Smooth muscle cell (in vitro differentiated cells): ENCODE data around the gene NMT1. TPM values are rescaled to one million over a fixed set of nuclear protein-coding genes. Genes with fewer than 3 reads are reported as not detected.

Experiments used
- DNase-seq: peaks from one replicate; lab custom pipeline; 2025; ENCODE audit not compliant: unreplicated experiment; lab: John Stamatoyannopoulos, UW
- H2AFZ ChIP-seq: fragments of 200-600 bp; sonication (generic); 2 replicates; pipeline ENCODE4 v1.6.0; 2016; ENCODE audit warnings: antibody characterized with exemption, low read depth, mild to moderate bottlenecking
- H3F3A ChIP-seq: fragments of 200-600 bp; sonication (generic); 2 replicates; pipeline ENCODE4 v1.6.0; 2017; ENCODE audit warnings: antibody characterized with exemption, low read depth
- H3K27ac ChIP-seq: fragments of 200-600 bp; sonication (generic); 2 replicates; pipeline ENCODE4 v1.5.1; 2016; ENCODE audit warnings: low read depth, mild to moderate bottlenecking
- H3K27me3 ChIP-seq: fragments of 200-600 bp; sonication (generic); 2 replicates; pipeline ENCODE4 v1.6.1; 2016; ENCODE audit warnings: low read depth, mild to moderate bottlenecking
- H3K36me3 ChIP-seq: fragments of 200-600 bp; sonication (generic); 2 replicates; pipeline ENCODE4 v1.5.1; 2016; ENCODE audit warnings: low read depth
- H3K4me1 ChIP-seq: fragments of 200-600 bp; sonication (generic); 2 replicates; pipeline ENCODE4 v1.5.1; 2016; ENCODE audit warnings: low read depth
- H3K4me2 ChIP-seq: fragments of 200-600 bp; sonication (generic); 2 replicates; pipeline ENCODE4 v1.6.0; 2016; ENCODE audit warnings: mild to moderate bottlenecking
- H3K4me3 ChIP-seq: fragments of 200-600 bp; sonication (generic); 2 replicates; pipeline ENCODE4 v1.5.1; 2016; ENCODE audit warnings: mild to moderate bottlenecking
- H3K79me2 ChIP-seq: fragments of 200-600 bp; sonication (generic); 2 replicates; pipeline ENCODE4 v1.6.0; 2016; ENCODE audit warnings: low read depth, mild to moderate bottlenecking
- H3K9ac ChIP-seq: fragments of 200-600 bp; sonication (generic); 2 replicates; pipeline ENCODE4 v1.6.0; 2016; ENCODE audit warnings: low read depth
- H3K9me3 ChIP-seq: fragments of 200-600 bp; sonication (generic); replicated peaks from 2 replicates; pipeline ENCODE4 v1.5.1; 2016; ENCODE audit warnings: low read depth
- H4K20me1 ChIP-seq: fragments of 200-600 bp; sonication (generic); 2 replicates; pipeline ENCODE4 v1.6.0; 2016; ENCODE audit warnings: low read depth
- WGBS: methylation state at CpG from one replicate; pipeline ENCODE4 v1.1.7; 2016; ENCODE audit warnings: low lambda C conversion rate; 5-methylcytosine and 5-hydroxymethylcytosine counted together
- polyA plus RNA-seq: library from polyadenylated mRNA; unstranded; fragments of >200 nt; fragmentation: Nextera tagmentation; extraction: Ambion mirVana; gene quantifications from 2 replicates; pipeline ENCODE4 v1.2.1, GENCODE V29; 2016
- total RNA-seq: library from RNA; depleted of rRNA; stranded (reverse); fragments of >200 nt; gene quantifications from 2 replicates; pipeline ENCODE4 v1.2.3, GENCODE V29; 2014
- TF ChIP-seq, protein P1 (sequence below): fragments of 200-600 bp; sonication (generic); IDR thresholded peaks from 2 replicates; pipeline ENCODE4 v1.5.1; 2017; ENCODE audit warnings: borderline replicate concordance, mild to moderate bottlenecking, antibody characterized with exemption; ENCODE audit not compliant: insufficient read depth, poor library complexity, severe bottlenecking

Gene NMT1
- total and polyA plus RNA-seq, 2 experiments from 2014 or later: 87.6 to 105 TPM

DNA sequence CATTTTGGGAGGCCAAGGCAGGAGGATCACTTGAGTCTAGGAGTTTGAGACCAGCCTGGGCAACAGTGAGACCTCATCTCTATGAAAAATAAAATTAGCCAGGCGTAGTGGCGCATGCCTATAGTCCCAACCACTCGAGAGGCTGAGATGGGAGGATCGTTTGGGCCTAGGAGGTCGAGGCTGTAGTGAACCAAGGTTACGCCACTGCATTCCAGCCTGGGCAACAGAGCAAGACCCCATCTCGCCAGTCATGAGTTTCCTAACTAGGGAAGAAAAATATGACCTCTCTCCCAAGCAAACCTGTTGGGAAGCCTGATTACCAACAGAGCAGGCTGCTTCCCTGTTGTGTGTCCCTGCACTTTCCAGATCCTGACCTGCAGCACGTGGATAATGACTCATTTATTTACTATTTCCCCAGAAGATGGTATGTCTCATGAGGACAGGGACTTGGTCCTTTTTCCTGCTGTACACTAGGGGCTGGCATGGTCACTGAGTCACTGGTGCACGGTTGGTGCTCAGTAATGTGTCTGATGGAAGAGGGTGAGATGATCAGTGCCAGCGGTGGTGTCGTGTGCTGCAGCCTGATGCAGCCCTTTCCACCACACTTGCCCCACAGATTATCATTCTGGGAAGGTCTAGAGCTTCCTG is 30.8 kb downstream of the NMT1 start:
- H4K20me1 ChIP-seq: no peaks in the 10 kb centered on the region
- H3K4me2 ChIP-seq: peak overlapping the region; percentile 71
- H3K4me1 ChIP-seq: peaks cover 6% of the 10 kb centered on the region
- peak overlapping the region; percentile 97 for H3K27ac ChIP-seq
- no peaks in the 10 kb centered on the region for H3K9me3 ChIP-seq
- no peak overlapping the region for H2AFZ ChIP-seq
- H3K9ac ChIP-seq: no peak overlapping the region
- no peaks in the 10 kb centered on the region for H3K27me3 ChIP-seq
- no peak overlapping the region for H3K4me3 ChIP-seq
- H3K36me3 ChIP-seq: peaks cover 8% of the 10 kb centered on the region
- WGBS: 91% methylated on average over 11 of the region's 11 CpGs
- H3F3A ChIP-seq: peaks cover 23% of the 10 kb centered on the region
- no peak for DNase-seq
- no peaks in the 10 kb centered on the region for H3K79me2 ChIP-seq
- TF ChIP-seq, protein P1, sequence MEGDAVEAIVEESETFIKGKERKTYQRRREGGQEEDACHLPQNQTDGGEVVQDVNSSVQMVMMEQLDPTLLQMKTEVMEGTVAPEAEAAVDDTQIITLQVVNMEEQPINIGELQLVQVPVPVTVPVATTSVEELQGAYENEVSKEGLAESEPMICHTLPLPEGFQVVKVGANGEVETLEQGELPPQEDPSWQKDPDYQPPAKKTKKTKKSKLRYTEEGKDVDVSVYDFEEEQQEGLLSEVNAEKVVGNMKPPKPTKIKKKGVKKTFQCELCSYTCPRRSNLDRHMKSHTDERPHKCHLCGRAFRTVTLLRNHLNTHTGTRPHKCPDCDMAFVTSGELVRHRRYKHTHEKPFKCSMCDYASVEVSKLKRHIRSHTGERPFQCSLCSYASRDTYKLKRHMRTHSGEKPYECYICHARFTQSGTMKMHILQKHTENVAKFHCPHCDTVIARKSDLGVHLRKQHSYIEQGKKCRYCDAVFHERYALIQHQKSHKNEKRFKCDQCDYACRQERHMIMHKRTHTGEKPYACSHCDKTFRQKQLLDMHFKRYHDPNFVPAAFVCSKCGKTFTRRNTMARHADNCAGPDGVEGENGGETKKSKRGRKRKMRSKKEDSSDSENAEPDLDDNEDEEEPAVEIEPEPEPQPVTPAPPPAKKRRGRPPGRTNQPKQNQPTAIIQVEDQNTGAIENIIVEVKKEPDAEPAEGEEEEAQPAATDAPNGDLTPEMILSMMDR: no peak

DNA sequence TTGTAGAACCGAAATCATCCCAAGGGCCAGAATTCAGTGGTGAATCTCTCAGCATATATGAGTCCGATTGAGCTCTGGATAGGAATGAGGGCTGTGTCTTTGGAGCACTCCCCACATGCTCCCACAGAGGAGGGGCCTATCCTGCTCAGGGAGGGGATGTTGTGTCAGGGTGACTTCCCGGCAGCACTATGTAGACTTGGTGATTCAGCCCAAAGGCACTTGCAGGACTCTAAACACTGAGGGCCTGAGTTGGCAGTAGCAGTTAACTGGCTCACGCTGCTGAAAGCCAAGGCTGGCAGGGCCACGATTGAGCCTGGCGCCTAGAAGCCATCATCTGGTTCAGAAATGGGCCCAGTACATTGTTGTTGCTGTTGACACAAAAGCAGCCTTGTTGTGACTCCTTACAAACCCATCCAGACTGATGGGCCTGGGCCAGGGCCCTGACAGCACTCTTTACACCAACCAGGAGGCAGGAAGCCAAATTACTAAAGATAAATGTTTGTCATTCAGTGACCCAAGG is 31.9 kb downstream of the NMT1 start:
- WGBS: 9% methylated on average over 6 of the region's 6 CpGs
- no peaks in the 10 kb centered on the region for H3K9me3 ChIP-seq
- no peak overlapping the region for H3K4me3 ChIP-seq

DNA sequence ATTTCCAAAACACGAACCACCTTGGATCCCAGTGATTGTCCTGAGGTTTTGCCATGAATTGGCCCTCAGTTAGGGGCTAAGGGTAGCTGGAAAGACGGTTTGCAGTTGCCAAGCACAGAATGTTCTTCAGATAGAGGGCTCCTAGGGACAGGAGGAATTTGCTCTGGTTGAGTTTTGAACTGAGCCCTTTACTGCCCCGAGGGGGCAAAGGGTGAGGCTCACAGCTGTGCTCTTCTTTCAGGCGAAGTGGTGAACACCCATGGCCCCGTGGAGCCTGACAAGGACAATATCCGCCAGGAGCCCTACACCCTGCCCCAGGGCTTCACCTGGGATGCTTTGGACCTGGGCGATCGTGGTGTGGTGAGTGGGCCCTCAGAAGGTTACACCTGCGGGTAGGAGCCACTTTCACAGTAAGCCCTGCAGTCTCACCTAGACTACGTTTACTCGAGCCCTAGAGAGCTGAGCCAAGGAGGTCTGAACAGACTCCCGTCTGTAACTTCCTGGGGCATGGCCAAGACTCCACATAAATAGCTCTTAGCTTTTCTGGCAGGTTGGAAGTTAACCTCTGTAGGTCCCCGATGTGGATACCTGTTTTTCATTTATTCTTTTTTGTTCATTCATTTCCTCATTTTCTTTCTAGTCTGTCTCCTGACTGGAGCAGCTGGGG is 32.5 kb downstream of the NMT1 start:
- peak overlapping the region; percentile 62 for H3K4me2 ChIP-seq
- no peak overlapping the region for H2AFZ ChIP-seq
- no peaks in the 10 kb centered on the region for H4K20me1 ChIP-seq
- WGBS: 71% methylated on average over 13 of the region's 13 CpGs
- no peaks in the 10 kb centered on the region for H3K36me3 ChIP-seq
- H3K27me3 ChIP-seq: no peaks in the 10 kb centered on the region
- no peak overlapping the region for H3K4me3 ChIP-seq
- H3K9ac ChIP-seq: peak overlapping the region; percentile 86
- H3K27ac ChIP-seq: peak overlapping the region; percentile 97
- no peaks in the 10 kb centered on the region for H3K79me2 ChIP-seq
- TF ChIP-seq, protein P1: no peak
- peaks cover 6% of the 10 kb centered on the region for H3K4me1 ChIP-seq
- no peaks in the 10 kb centered on the region for H3K9me3 ChIP-seq
- H3F3A ChIP-seq: peaks cover 23% of the 10 kb centered on the region
- DNase-seq: no peak

More for the DNA sequence above, 31.9 kb downstream of the NMT1 start:
- H3K27me3 ChIP-seq: no peaks in the 10 kb centered on the region
- peaks cover 6% of the 10 kb centered on the region for H3K4me1 ChIP-seq
- no peaks in the 10 kb centered on the region for H4K20me1 ChIP-seq
- H3F3A ChIP-seq: peaks cover 23% of the 10 kb centered on the region
- peak overlapping the region; percentile 86 for H3K9ac ChIP-seq
- peak overlapping the region; percentile 97 for H3K27ac ChIP-seq
- TF ChIP-seq, protein P1: no peak
- no peaks in the 10 kb centered on the region for H3K36me3 ChIP-seq
- H3K4me2 ChIP-seq: peak overlapping the region; percentile 71
- H2AFZ ChIP-seq: no peak overlapping the region
- H3K79me2 ChIP-seq: no peaks in the 10 kb centered on the region
- peak; percentile 49 for DNase-seq
